ENCODE measurements around the gene IMPG2.
"Not testable (repeated sequence)": the region's sequence is repeated elsewhere in the genome, so short reads cannot be mapped to it uniquely, and the experiment has no call there.

The IMPG2 gene

GRCh38 chr3:101320475-101320874, at the start of gene IMPG2:
Gene IMPG2, minus strand, starts transcription at chr3:101320575. Its CDS starts 203 bp downstream, at chr3:101320372.
- Mint-ChIP-seq H3K4me3 (no peak within 1 kb of the TSS), H3K4me1 (no peaks in the 10 kb centered on the region), H3K36me3 (peaks cover 6% of the 10 kb centered on the region), H3K27ac (no peak within 1 kb of the TSS), H3K9me3 (no peaks in the 10 kb centered on the region)
- ATAC-seq (no peak), DNase-seq (ENCODE audit: low spot score in 2 of 2) (no peak)

GRCh38 chr3:101362406-101362805, 42.0 kb upstream of the IMPG2 start:
- H3K4me3 Mint-ChIP-seq: no peak overlapping the region
- peaks cover 92% of the 10 kb centered on the region for H3K36me3 Mint-ChIP-seq
- H3K9me3 Mint-ChIP-seq: no peaks in the 10 kb centered on the region
- ATAC-seq: no peak
- no peak for DNase-seq (ENCODE audit: low spot score in 2 of 2)
- no peaks in the 10 kb centered on the region for H3K4me1 Mint-ChIP-seq
- no peak overlapping the region for H3K27ac Mint-ChIP-seq

- no peak overlapping the region for H3K27ac Mint-ChIP-seq
- H3K9me3 Mint-ChIP-seq: no peaks in the 10 kb centered on the region
- peaks cover 8% of the 10 kb centered on the region for H3K36me3 Mint-ChIP-seq
- no peak for DNase-seq (ENCODE audit: low spot score in 2 of 2)
- no peak for ATAC-seq
- H3K4me3 Mint-ChIP-seq: no peak overlapping the region
- no peaks in the 10 kb centered on the region for H3K4me1 Mint-ChIP-seq
Observed at GRCh38 chr3:101351829-101352228, 31.5 kb upstream of the IMPG2 start.

- H3K27ac Mint-ChIP-seq: no peak overlapping the region
- H3K9me3 Mint-ChIP-seq: no peaks in the 10 kb centered on the region
- no peak overlapping the region for H3K4me3 Mint-ChIP-seq
- ATAC-seq (no peak), DNase-seq (ENCODE audit: low spot score in 2 of 2) (no peak)
- H3K4me1 Mint-ChIP-seq: no peaks in the 10 kb centered on the region
- H3K36me3 Mint-ChIP-seq: peaks cover 60% of the 10 kb centered on the region
Observed at GRCh38 chr3:101340591-101340990, 20.2 kb upstream of the IMPG2 start.

GRCh38 chr3:101333883-101334282, 13.5 kb upstream of the IMPG2 start:
- DNase-seq (ENCODE audit: low spot score in 2 of 2) (no peak), ATAC-seq (no peak)
- Mint-ChIP-seq H3K9me3 (no peaks in the 10 kb centered on the region), H3K4me3 (no peak overlapping the region), H3K36me3 (peaks cover 56% of the 10 kb centered on the region), H3K27ac (no peak overlapping the region), H3K4me1 (no peaks in the 10 kb centered on the region)

- Mint-ChIP-seq H3K9me3 (no peaks in the 10 kb centered on the region), H3K4me3 (no peak overlapping the region), H3K4me1 (no peaks in the 10 kb centered on the region), H3K27ac (no peak overlapping the region), H3K36me3 (peaks cover 66% of the 10 kb centered on the region)
- ATAC-seq: no peak
- DNase-seq (ENCODE audit: low spot score in 2 of 2): no peak
Observed at GRCh38 chr3:101329016-101329673, 8.8 kb upstream of the IMPG2 start.

GRCh38 chr3:101325393-101326134, 5.2 kb upstream of the IMPG2 start:
- Mint-ChIP-seq H3K9me3 (no peaks in the 10 kb centered on the region), H3K36me3 (peaks cover 50% of the 10 kb centered on the region), H3K4me1 (no peaks in the 10 kb centered on the region), H3K27ac (no peak overlapping the region), H3K4me3 (no peak overlapping the region)
- ATAC-seq (no peak), DNase-seq (ENCODE audit: low spot score in 2 of 2) (no peak)

- DNase-seq (ENCODE audit: low spot score in 2 of 2): no peak
- no peak overlapping the region for H3K4me3 Mint-ChIP-seq
- H3K4me1 Mint-ChIP-seq: no peaks in the 10 kb centered on the region
- H3K36me3 Mint-ChIP-seq: no peaks in the 10 kb centered on the region
- no peak overlapping the region for H3K27ac Mint-ChIP-seq
- no peak for ATAC-seq
- H3K9me3 Mint-ChIP-seq: no peaks in the 10 kb centered on the region
Observed at GRCh38 chr3:101319531-101319930, 844 bp downstream of the IMPG2 start.

GRCh38 chr3:101312545-101312944, 7.8 kb downstream of the IMPG2 start:
- Mint-ChIP-seq H3K4me3 (no peak overlapping the region), H3K9me3 (peaks cover 14% of the 10 kb centered on the region), H3K27ac (no peak overlapping the region), H3K36me3 (no peaks in the 10 kb centered on the region), H3K4me1 (no peaks in the 10 kb centered on the region)
- DNase-seq (ENCODE audit: low spot score in 2 of 2): no peak
- ATAC-seq: no peak

- Mint-ChIP-seq H3K36me3 (no peaks in the 10 kb centered on the region), H3K4me3 (no peak overlapping the region)
- ATAC-seq: no peak
Observed at GRCh38 chr3:101311676-101312075, 8.7 kb downstream of the IMPG2 start.

GRCh38 chr3:101310978-101311375, 9.4 kb downstream of the IMPG2 start:
- DNase-seq (ENCODE audit: low spot score in 2 of 2) (no peak), ATAC-seq (no peak)
- H3K36me3 Mint-ChIP-seq: no peaks in the 10 kb centered on the region
- H3K9me3 Mint-ChIP-seq: peaks cover 18% of the 10 kb centered on the region
- no peak overlapping the region for H3K27ac Mint-ChIP-seq
- H3K4me3 Mint-ChIP-seq: no peak overlapping the region
- no peaks in the 10 kb centered on the region for H3K4me1 Mint-ChIP-seq

More at GRCh38 chr3:101311676-101312075, 8.7 kb downstream of the IMPG2 start:
- no peak for DNase-seq (ENCODE audit: low spot score in 2 of 2)
- no peak overlapping the region for H3K27ac Mint-ChIP-seq
- H3K4me1 Mint-ChIP-seq: no peaks in the 10 kb centered on the region
- H3K9me3 Mint-ChIP-seq: peaks cover 18% of the 10 kb centered on the region

GRCh38 chr3:101308147-101308772, 12.1 kb downstream of the IMPG2 start:
- H3K36me3 Mint-ChIP-seq, H3K4me3 Mint-ChIP-seq: not testable (repeated sequence)

GRCh38 chr3:101303836-101304235, 16.5 kb downstream of the IMPG2 start:
- Mint-ChIP-seq H3K4me1 (no peaks in the 10 kb centered on the region), H3K9me3 (peaks cover 12% of the 10 kb centered on the region), H3K36me3 (no peaks in the 10 kb centered on the region), H3K27ac (no peak overlapping the region), H3K4me3 (no peak overlapping the region)
- DNase-seq (ENCODE audit: low spot score in 2 of 2) (no peak), ATAC-seq (no peak)

More at GRCh38 chr3:101308147-101308772, 12.1 kb downstream of the IMPG2 start:
- DNase-seq (ENCODE audit: low spot score in 2 of 2); H3K27ac Mint-ChIP-seq; ATAC-seq; H3K4me1 Mint-ChIP-seq: not testable (repeated sequence)
- H3K9me3 Mint-ChIP-seq: peaks cover 18% of the 10 kb centered on the region

GRCh38 chr3:101303089-101303731, 17.2 kb downstream of the IMPG2 start:
- peaks cover 13% of the 10 kb centered on the region for H3K9me3 Mint-ChIP-seq
- no peaks in the 10 kb centered on the region for H3K36me3 Mint-ChIP-seq
- DNase-seq (ENCODE audit: low spot score in 2 of 2): no peak
- no peak overlapping the region for H3K27ac Mint-ChIP-seq
- peak; percentile 89 for ATAC-seq
- peak overlapping the region; percentile 9 for H3K4me3 Mint-ChIP-seq
- H3K4me1 Mint-ChIP-seq: no peaks in the 10 kb centered on the region

- Mint-ChIP-seq H3K27ac (no peak overlapping the region), H3K4me1 (no peaks in the 10 kb centered on the region), H3K4me3 (no peak overlapping the region), H3K9me3 (peaks cover 18% of the 10 kb centered on the region), H3K36me3 (no peaks in the 10 kb centered on the region)
- ATAC-seq (no peak), DNase-seq (ENCODE audit: low spot score in 2 of 2) (no peak)
Observed at GRCh38 chr3:101300073-101300472, 20.3 kb downstream of the IMPG2 start.

All from stimulated activated effector memory CD8-positive, alpha-beta T cell treated with anti-CD3 and anti-CD28 coated beads, Interleukin-12 subunit alpha, Interleukin-12 subunit beta, amount 100 ng/mL, for 72 hours (primary cell).